ENCODE results near the gene HLCS.

HLCS gene

DNA sequence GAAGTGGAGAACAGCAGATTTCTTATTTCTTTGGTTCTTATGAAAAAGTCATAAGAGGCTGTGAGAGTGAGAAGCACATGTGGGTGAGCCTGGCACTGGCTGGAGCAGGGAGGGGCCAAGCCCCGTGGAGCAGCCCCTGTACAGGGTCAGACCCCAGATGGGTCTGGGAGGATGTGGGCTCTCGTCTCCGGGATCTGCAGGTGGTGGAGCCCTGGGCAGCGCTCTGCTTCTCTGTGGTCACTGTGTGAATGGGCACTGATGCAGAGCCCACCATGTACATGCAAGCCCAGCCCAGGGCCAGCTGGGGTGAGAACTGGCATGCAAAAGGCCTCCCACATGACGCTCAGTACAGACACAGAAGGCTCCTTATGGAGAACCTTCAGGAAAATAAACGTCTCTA, 200.0 kb downstream of the HLCS start:
- DNase-seq = no peak

DNA sequence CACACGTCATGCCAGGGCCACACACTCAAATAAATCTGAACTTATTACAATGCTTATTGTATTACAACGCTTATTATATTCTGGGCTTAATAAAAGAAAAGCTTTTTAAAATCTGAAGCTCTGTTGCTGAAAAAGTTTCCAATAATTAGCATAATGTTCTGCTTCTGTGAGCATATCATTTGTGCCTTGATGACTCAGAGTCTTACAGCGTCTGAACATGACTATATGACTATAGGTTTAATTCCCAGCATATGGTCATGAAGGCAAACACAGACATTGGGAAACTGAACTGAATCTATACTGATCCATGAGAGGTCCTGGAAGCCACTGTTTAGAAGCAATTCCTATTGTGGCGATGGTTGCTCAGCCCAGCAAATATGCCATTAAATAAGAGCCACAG, 201.2 kb downstream of the HLCS start:
- no peak for DNase-seq

- DNase-seq = no peak
Observed at GRCh38 chr21:36763305-36763704, 203.2 kb downstream of the HLCS start.

DNA sequence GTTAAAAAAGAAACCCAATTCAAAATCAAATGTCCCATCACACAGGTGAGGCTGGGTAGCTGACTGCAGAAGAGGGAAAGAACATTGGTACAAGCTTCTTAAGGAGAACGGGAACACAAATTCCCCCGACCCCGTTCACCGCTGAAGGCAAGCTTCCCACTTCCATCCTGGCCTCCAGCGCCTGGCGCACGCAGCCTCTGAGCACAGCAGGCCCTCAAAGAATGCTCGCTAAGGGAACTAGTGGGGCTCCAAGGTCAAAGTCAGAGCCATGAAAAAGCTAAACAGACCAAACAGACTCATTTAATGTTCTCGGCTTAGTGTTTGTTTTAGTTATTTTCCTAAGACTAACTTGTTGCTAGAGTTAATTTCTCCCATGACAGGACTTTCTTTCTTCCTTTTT, 203.8 kb downstream of the HLCS start:
- DNase-seq = no peak

- no peak for DNase-seq
Observed at GRCh38 chr21:36761685-36762084, 204.8 kb downstream of the HLCS start.

GRCh38 chr21:36759348-36760083, 207.0 kb downstream of the HLCS start:
- peak; percentile 14 for DNase-seq

GRCh38 chr21:36757196-36757595, 209.3 kb downstream of the HLCS start:
- DNase-seq = no peak

DNA sequence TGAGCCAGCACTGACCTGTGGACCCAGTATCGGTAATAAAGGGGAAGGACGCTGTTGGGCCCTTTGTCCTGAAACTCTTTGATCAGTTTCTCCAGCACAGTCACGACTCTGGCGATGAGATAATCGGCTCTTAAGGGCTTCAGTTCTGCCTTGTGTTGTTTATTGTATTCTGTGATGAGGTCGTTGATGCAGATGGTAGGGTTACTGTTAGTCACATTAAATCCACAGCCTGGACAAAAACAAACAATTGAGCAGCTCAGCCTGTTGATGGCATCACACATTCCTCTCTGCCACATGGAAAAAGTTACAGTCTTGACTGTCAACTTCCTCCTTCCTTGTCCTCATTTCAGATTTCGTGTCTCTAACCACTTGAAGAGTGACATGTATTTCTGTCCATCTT, 209.9 kb downstream of the HLCS start:
- no peak for DNase-seq

- DNase-seq = no peak
Observed at GRCh38 chr21:36754241-36754898, 212.1 kb downstream of the HLCS start.

- no peak for DNase-seq
Observed at GRCh38 chr21:36753556-36753955, 212.9 kb downstream of the HLCS start.

DNA sequence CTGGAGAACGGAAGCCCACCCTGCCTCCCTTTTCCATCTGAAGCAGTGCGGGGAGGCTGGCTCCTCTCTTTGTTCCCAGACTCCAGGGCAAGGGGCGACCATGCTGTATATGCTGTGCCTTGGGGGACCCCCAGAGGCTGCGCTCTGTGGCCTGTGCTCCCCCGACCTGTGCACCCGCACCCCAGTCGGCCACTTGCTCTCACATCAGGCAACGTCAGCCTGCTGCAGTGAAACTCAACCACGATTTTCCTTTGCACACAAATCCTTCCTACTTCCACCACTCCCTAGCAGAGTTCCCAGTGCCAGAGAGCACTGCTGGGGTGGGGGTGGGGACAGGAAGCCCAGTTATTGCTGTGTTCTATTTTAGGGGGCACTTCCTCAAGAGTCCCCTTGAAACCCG, 215.1 kb downstream of the HLCS start:
- no peak for DNase-seq

DNA sequence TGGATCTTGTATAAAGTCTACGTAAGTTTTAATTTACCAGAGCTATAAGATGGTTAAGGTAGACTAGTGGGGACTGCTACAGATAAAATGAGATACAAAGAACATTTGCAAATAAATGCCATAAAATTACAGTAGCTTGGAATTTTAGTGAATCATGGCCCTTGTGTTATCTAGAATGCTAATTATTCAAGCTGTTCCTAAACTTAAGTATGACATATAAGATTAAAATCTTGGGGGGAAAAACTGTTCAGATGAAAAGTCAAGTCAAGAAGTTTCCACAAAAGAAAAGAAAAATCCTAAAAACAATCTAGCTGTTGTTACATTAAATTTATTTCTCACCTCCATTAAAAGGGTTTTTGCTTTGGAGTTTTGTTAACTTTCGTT, 215.9 kb downstream of the HLCS start:
- DNase-seq = no peak

DNA sequence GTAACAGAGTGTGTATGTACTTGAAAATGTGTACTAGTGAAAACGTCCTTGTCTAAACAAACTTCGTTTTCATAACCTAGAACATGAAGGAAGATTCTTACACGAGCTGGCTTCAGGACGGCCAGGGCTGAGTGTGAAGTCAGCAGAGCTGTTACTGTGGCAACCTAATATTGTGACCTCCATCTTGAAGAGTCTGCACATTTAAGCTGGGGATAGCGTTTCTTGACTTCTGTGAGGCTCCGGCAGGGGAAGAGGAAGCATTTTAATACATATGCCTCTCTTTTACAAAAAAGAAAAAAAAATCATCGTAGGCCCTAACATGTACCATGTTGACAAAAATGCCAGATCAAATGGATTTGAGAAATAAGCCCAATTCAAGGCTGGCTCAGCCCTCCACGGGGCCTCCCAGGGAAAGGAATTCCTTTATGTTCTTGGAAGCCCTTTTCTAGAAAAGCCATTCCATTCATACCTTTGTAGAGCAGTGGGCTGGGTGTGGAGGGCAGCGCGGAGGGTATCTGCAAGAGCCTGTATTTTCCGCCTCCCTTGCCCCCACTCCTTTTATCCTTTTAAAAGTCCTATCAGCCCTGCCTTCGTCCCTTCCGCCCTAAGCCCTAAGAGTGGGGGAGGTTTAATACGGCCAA, 216.4 kb downstream of the HLCS start:
- no peak for DNase-seq

DNA sequence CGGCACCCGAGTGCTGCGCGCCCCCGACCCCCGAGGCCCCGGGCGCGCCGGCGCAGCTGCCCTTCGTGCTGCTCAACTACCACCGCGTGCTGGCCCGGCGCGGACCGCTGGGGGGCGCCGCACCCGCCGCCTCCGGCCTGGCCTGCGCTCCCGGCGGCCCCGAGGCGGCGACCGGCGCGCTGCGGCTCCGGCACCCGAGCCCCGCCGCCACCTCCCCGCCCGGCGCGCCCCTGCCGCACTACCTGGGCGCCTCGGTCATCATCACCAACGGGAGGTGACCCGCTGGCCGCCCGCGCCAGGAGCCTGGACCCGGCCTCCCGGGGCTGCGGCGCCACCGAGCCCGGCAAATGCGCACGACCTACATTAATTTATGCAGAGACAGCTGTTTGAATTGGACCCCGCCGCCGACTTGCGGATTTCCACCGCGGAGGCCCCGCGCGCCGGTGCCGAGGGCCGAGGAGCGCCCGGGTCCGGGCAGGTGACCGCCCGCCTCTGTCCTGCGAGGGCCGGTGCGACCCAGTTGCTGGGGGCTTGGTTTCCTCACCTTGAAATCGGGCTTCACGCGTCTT, 218.6 kb downstream of the HLCS start:
- DNase-seq = no peak

DNA sequence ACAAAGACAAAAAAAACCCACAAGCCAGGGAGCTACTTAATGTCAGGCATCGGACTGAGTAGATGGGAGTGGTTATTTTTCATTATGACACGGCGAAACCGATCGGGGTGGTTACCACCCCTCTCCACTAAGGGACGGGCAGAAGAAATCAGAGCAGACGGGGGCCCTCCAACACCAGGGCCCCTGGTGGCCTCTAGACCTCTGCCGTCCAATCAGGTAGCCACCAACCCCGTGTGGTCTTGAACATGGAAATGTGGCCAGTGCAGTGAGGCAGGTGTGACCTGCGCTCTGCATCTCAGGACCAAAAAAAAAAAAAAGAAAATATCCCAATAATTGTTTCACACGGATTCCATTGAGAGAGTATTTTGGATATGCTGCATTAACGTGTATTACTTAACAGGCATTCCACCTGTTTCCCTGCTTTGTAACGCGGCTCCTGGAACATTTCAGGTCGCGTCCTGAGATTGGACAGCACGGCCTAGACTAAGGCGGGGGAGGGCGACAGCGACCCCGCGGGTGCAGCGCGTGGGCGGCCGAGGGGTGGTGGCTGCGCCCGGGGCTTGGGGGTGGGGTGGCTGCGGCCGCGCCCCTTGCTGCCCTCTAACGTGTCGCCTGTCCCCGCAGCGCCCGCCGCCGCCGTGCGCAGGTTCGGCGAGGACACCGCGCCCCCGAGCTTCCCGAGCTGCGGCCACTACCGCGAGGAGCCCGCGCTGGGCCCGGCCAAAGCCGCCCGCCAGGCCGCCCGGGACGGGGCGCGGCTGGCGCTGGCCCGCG, 219.2 kb downstream of the HLCS start:
- DNase-seq = no peak

GRCh38 chr21:36745459-36745858, 221.0 kb downstream of the HLCS start:
- DNase-seq = no peak

- peak; percentile 31 for DNase-seq
Observed at GRCh38 chr21:36744560-36745231, 221.8 kb downstream of the HLCS start.

- no peak for DNase-seq
Observed at GRCh38 chr21:36744190-36744559, 222.3 kb downstream of the HLCS start.

DNA sequence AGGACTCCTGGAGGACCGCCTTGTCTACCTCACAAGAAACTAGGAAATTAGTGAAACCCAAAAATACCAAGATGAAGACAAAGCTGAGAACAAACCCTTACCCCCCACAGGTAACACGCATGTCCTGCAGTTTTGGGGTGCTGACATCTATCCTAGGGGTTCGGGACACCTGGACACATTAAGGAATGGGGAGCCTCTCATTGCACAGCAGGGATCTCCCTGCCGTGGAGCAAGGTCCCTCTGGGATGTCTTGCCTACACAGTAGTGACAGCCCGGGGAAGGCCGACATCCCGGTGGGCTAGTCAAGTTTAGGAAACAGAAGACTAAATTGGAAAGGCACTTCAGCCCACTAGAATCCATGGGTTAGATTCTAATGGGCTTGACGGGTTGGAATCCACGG, 223.0 kb downstream of the HLCS start:
- DNase-seq = no peak

DNA sequence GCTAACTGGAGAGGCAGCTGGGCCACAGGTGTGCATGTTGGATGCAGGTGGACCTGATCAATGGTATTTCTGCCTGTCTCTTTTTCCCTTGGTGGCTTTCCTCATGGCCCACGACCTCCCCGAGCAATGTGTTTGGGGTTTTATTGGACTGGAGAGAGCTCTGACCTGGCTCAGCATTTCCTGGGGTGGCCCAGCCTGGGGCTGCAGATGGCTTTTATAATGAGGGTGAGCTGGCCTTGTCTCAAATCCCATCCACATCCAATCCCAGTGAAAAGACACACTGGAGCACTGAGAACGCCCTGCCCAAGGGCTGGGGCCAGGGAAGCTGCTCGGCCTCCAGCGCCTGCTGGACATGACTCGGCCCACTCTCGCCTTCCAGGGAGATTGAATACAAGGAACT, 223.5 kb downstream of the HLCS start:
- DNase-seq = no peak

- DNase-seq = no peak
Observed at GRCh38 chr21:36741506-36741905, 225.0 kb downstream of the HLCS start.

DNA sequence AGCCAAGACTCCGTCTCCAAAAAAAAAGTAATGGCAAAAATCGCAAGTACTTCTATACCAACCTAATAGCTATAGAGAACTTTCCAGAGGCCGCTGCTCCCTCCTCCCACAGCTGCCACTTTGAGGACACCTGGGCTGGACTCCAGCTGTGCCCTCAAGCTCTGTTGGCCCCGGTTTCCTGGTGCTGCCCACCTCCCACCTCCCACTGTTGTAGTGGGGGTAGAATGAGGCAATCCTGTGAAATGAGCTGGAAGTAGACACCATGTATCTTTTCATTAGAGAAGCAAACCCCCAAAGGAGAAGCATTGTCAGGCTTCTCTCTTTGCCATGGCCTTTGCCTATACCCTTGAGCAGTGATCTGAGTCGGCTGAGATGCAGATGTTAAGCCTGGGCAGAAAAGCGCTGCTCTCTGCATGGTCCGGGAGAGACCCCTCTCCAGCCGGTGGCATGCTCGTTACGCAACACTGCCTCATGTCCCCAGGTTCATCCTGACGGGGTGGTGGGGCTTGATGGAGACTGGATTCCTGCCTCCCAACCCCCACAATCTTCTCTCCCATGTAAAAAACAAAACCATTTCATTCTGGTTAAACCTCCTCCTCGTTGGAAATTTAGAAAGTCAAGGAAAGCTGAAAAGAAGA, 227.9 kb downstream of the HLCS start:
- DNase-seq = no peak

All from NCI-H2107 (cell line).